Type B pancreatic cell (in vitro differentiated cells): ENCODE data around the gene TSC22D4. TPM values are rescaled to one million over a fixed set of nuclear protein-coding genes. Genes with fewer than 3 reads are reported as not detected.

ENCODE experiments used
- DNase-seq: peaks from one replicate; pipeline ENCODE4 v3.0.0; 2021; ENCODE audit warnings: mixed read lengths; ENCODE audit not compliant: unreplicated experiment; ENCODE audit errors: extremely low spot score
- H3K27ac Mint-ChIP-seq: 2 replicates; pipeline ENCODE4 v1.8.0; 2021; ENCODE audit warnings: mild to moderate bottlenecking, mixed read lengths
- H3K27me3 Mint-ChIP-seq: 2 replicates; pipeline ENCODE4 v1.8.0; 2021; ENCODE audit warnings: mixed read lengths
- H3K36me3 Mint-ChIP-seq: 2 replicates; pipeline ENCODE4 v1.8.0; 2021; ENCODE audit warnings: mixed read lengths
- H3K4me1 Mint-ChIP-seq: one replicate; pipeline ENCODE4 v1.8.0; 2021; ENCODE audit warnings: mixed read lengths; ENCODE audit not compliant: unreplicated experiment
- H3K4me3 Mint-ChIP-seq: 2 replicates; pipeline ENCODE4 v1.8.0; 2021; ENCODE audit warnings: mild to moderate bottlenecking, mixed read lengths
- H3K9me3 Mint-ChIP-seq: 2 replicates; pipeline ENCODE4 v1.8.0; 2021; ENCODE audit warnings: mixed read lengths
- CTCF ChIP-seq: fragments of 200-600 bp; sonication (generic); conservative IDR thresholded peaks from 2 replicates; pipeline ENCODE4 v1.5.0; 2021; ENCODE audit warnings: antibody characterized with exemption, mild to moderate bottlenecking
- total RNA-seq: library from RNA; stranded (reverse); gene quantifications from 2 replicates; pipeline ENCODE4 v1.2.1, GENCODE V29; 2021; ENCODE audit warnings: low replicate concordance

The TSC22D4 gene
- total RNA-seq, 1 donor from 2014 or later, result 45.3 TPM

GRCh38 chr7:100425347-100425746 lies 53.7 kb downstream of the TSC22D4 start:
- H3K4me3 Mint-ChIP-seq, result no peak overlapping the region
- no peaks in the 10 kb centered on the region for H3K9me3 Mint-ChIP-seq
- peaks cover 17% of the 10 kb centered on the region for H3K27me3 Mint-ChIP-seq
- H3K4me1 Mint-ChIP-seq, result peaks cover 5% of the 10 kb centered on the region
- peaks cover 6% of the 10 kb centered on the region for H3K36me3 Mint-ChIP-seq
- H3K27ac Mint-ChIP-seq, result no peak overlapping the region
- DNase-seq, result no peak
- TF ChIP-seq CTCF, result no peak

GRCh38 chr7:100423315-100423714 lies 55.7 kb downstream of the TSC22D4 start:
- H3K36me3 Mint-ChIP-seq, result no peaks in the 10 kb centered on the region
- H3K27ac Mint-ChIP-seq, result no peak overlapping the region
- H3K4me1 Mint-ChIP-seq, result peaks cover 4% of the 10 kb centered on the region
- H3K27me3 Mint-ChIP-seq, result peaks cover 3% of the 10 kb centered on the region
- DNase-seq, result no peak
- no peak overlapping the region for H3K4me3 Mint-ChIP-seq
- TF ChIP-seq CTCF, result no peak
- no peaks in the 10 kb centered on the region for H3K9me3 Mint-ChIP-seq

- no peak for DNase-seq
- Mint-ChIP-seq H3K27me3 (no peaks in the 10 kb centered on the region), H3K27ac (no peak overlapping the region), H3K4me3 (no peak overlapping the region), H3K4me1 (peaks cover 4% of the 10 kb centered on the region), H3K36me3 (no peaks in the 10 kb centered on the region), H3K9me3 (no peaks in the 10 kb centered on the region)
- TF ChIP-seq CTCF, result no peak
Observed at GRCh38 chr7:100419660-100420226, 59.3 kb downstream of the TSC22D4 start.

- Mint-ChIP-seq H3K27ac (no peak overlapping the region), H3K36me3 (no peaks in the 10 kb centered on the region), H3K27me3 (no peaks in the 10 kb centered on the region), H3K9me3 (no peaks in the 10 kb centered on the region), H3K4me1 (peaks cover 4% of the 10 kb centered on the region), H3K4me3 (no peak overlapping the region)
- DNase-seq, result no peak
- peak; percentile 43 for TF ChIP-seq CTCF
Observed at GRCh38 chr7:100418930-100419659, 59.9 kb downstream of the TSC22D4 start.

Other genes with a start within 250 kb of the TSC22D4 start
- gene SPDYE3, start 171.5 kb downstream of the TSC22D4 start, total RNA-seq, result not detected in 2 replicates
- gene PILRB, start 121.1 kb downstream of the TSC22D4 start, total RNA-seq, result 45.2 and 51.5 TPM in 2 replicates
- gene PILRA, start 105.7 kb downstream of the TSC22D4 start, total RNA-seq, result 2.1 and 2.8 TPM in 2 replicates
- 2.2 and 2.7 TPM in 2 replicates for gene ZCWPW1, start 50.5 kb downstream of the TSC22D4 start, total RNA-seq
- gene MEPCE, start 49.4 kb downstream of the TSC22D4 start, total RNA-seq, result 27.5 and 36.6 TPM in 2 replicates
- gene PPP1R35, start 42.7 kb downstream of the TSC22D4 start, total RNA-seq, result 31.4 and 33.8 TPM in 2 replicates
- gene SPACDR, start 15.0 kb downstream of the TSC22D4 start, total RNA-seq, result 1.4 and 2.8 TPM in 2 replicates
- 2.1 and 6.3 TPM in 2 replicates for gene NYAP1, start 4.7 kb upstream of the TSC22D4 start, total RNA-seq
- gene AGFG2, start 60.0 kb upstream of the TSC22D4 start, total RNA-seq, result 16.3 and 21.0 TPM in 2 replicates
- 3.1 and 5.6 TPM in 2 replicates for gene SAP25, start 94.7 kb upstream of the TSC22D4 start, total RNA-seq
- 64.5 and 66.7 TPM in 2 replicates for gene LRCH4, start 106.9 kb upstream of the TSC22D4 start, total RNA-seq
- 0.76 and 0.77 TPM in 2 replicates for gene FBXO24, start 107.1 kb upstream of the TSC22D4 start, total RNA-seq
- gene PCOLCE, start 123.1 kb upstream of the TSC22D4 start, total RNA-seq, result 11.6 and 152 TPM in 2 replicates
- gene MOSPD3, start 133.3 kb upstream of the TSC22D4 start, total RNA-seq, result 28.3 and 29.0 TPM in 2 replicates
- 1.8 and 2.5 TPM in 2 replicates for gene TFR2, start 162.3 kb upstream of the TSC22D4 start, total RNA-seq
- 1.8 and 2.4 TPM in 2 replicates for gene ACTL6B, start 177.2 kb upstream of the TSC22D4 start, total RNA-seq
- 179 and 203 TPM in 2 replicates for gene GNB2, start 194.5 kb upstream of the TSC22D4 start, total RNA-seq
- gene GIGYF1, start 215.0 kb upstream of the TSC22D4 start, total RNA-seq, result 49.5 and 79.4 TPM in 2 replicates
- 39.2 and 41.0 TPM in 2 replicates for gene POP7, start 226.9 kb upstream of the TSC22D4 start, total RNA-seq
- gene EPO, start 241.3 kb upstream of the TSC22D4 start, total RNA-seq, result 0.22 and 0.40 TPM in 2 replicates